Mesenteric fat pad (tissue), 1 donor: Measurements from ENCODE around the gene HHIPL1. TPM values are rescaled to one million over a fixed set of nuclear protein-coding genes. Genes with fewer than 3 reads are reported as not detected.

Experiments used
- DNase-seq: peaks from one replicate; pipeline ENCODE4 v3.0.0-alpha.2; 2020; ENCODE audit warnings: low spot score
- total RNA-seq: library from RNA; stranded (reverse); fragmentation: NEBNext Ultra II Directional; extraction: Animal tissue kit (Norgen Biotek cat#: 25700); gene quantifications from one replicate; pipeline ENCODE4 v1.2.1, GENCODE V29; 2021
- donor health status: DM: yes; HTN: yes; CAD: no.

Gene HHIPL1
- total RNA-seq, 1 donor from 2014 or later, result 3.8 TPM

- no peak for DNase-seq
Measured at GRCh38 chr14:99609245-99610170, 35.4 kb upstream of the HHIPL1 start.

- DNase-seq, result no peak
Measured at GRCh38 chr14:99611646-99612045, 33.3 kb upstream of the HHIPL1 start.

- no peak for DNase-seq
Measured at GRCh38 chr14:99612071-99612737, 32.7 kb upstream of the HHIPL1 start.

DNA sequence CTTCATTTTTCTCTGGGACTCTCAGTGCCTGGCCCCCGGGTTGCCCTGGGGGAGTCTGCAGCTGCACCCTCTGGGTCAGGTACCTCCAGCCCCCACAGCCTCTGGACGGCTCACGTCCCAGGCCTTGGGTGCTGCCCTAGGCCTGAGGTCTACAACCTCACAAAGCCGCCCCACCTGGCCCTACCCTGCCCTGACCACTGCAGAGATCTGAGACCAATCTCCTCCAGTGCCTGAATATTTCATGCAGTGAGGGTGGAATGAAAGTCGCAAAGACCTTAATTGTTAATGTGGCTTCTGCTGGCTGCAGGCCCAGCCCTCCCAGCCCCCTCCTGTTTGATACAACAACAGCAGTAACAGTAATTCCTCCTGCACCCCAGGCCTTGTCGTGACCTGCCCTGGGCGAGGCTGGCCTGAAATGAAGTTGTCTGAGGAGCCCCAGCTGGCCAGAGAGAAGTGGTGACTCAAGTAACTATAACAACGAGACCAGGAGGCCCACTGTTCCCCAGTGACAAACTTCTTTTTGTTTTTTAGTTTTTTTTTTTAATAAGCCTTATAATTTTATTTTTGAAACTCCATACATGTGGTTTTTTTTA, 32.1 kb upstream of the HHIPL1 start:
- no peak for DNase-seq

DNA sequence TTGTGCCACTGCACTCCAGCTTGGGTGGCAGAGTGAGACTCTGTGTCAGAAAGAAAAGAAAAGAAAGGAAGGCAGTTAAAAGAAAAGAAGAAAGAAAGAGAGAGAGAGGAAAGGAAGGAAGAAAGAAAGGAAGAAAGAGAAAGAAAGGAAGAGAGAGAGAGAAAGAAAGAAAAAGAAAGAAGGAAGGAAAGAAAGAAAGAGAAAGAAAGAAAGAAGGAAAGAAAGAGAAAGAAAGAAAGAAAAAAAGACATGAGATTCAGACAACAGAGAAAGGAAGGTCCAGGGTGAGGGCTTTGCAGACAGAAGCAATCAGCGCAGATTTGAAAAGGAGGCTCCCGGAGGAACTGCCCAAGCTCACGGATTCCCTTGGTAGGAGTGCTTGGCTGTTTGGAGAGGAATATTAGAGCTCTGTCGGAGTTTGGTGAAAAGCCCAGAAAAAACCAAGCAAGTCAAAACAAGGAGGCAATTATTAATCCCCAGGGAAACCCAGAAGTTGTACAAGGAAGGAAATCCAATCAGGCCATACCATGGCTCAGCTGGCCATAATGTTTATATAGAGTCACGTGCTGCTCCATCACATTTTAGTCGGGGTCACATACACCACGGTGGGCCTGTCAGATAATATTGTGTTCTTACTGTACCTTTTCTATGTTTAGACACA, 29.3 kb upstream of the HHIPL1 start:
- DNase-seq, result no peak

DNA sequence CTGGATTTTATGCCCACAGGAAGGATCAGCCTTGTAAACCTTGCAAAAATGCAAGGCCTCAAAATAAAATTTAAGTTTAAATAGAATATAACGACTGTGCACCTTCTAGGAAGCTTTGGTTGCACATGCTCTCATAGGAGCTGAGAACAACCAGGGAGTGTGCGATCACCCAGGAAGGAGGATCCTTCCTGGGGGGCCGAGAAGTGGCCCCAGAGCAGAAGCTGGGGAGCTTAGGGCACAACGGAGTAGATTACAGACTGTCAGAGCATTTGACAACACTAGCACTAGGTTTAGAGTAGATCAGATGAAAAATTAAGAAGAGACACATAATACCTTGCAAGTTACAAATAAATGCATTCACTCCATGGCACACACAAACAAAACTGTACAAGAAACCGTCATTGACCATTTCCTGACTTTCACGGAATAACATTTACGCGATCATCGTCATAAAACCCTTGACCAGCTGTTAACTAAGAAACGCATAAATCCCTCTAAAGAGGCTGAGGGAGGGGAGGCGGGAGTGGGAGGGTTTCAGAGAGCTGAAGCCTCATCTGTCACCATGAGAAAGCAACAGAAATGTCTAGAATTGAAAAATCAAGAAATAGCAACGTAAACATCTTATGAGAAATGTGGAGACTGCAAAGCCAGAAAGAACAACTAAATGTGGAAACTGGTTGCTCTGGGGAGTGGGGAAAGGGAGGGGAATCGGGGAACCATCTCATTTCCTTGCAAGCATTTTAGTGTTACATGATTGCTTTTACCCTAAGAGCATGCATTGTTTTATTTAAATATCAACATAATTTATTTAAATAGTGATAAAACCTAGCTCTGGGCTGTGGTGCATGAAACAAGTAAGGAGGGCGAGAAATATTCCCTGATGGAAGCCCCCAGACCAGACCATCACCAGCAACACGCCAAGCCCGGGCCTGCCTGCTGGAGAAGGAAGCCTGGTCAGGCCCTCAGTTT, 27.8 kb upstream of the HHIPL1 start:
- DNase-seq, result no peak

- DNase-seq, result no peak
Measured at GRCh38 chr14:99619835-99620834, 24.8 kb upstream of the HHIPL1 start.

DNA sequence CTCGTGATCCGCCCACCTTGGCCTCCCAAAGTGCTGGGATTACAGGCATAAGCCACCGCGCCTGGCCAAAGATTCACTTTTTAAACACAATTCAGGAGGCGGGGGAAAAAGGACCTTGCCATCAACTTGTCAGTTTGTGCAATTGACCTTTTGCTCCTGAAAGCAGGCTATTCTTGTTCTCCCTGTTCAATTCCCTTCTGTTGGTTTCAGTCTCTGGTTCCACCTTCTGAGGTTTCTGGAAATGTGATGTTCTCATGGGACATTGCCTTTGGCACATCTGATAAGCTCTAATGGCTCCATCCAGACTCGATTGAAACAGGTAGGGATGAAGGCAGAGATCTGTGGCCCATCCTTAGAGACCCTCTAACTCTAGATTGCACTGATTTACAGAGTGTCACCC, 23.0 kb upstream of the HHIPL1 start:
- no peak for DNase-seq

DNA sequence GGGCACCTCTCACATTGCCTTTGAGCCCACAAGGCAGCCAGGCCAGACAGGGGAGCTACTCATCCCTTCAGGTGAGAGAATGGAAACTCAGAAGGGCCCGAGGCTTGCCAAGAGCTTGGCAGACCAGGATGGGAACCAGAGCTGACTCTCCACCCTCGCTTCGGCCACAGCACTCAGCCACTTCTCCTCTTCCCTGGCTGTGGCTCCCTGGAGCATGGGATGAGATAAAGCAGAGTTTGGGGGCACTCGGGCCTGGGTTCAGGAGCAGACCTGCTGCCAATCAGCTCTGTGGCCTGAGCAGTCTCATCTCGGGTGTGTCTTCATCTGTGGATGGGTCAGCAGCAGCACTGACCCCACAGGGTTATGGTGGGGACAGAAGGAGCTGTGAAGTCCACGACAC, 20.9 kb upstream of the HHIPL1 start:
- no peak for DNase-seq

DNA sequence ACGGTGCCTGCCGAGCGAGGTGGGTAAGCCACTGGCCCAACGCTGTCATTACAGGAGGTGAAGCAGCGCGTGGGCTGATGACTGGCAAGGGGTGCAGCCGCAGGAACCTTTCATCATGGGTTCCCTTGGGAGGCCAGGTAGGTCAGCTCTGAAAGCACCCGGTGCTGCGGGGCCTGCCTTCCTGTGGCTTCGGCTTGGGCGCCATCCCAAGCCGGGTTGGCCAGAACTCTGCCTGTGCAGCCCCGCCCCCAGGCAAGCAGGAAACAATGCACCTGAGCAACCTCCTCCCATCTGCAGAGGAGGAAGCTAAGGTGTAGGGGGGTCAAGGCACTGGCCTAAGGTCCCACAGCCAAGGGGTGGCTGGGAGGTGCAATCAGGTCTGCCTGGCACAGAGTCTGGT, 20.0 kb upstream of the HHIPL1 start:
- no peak for DNase-seq

GRCh38 chr14:99625476-99625875, 19.5 kb upstream of the HHIPL1 start:
- DNase-seq, result no peak

- DNase-seq, result no peak
Measured at GRCh38 chr14:99626041-99626648, 18.8 kb upstream of the HHIPL1 start.

GRCh38 chr14:99627100-99627499, 17.8 kb upstream of the HHIPL1 start:
- DNase-seq, result no peak

GRCh38 chr14:99627510-99628381, 17.2 kb upstream of the HHIPL1 start:
- DNase-seq, result no peak

GRCh38 chr14:99628887-99629618, 15.9 kb upstream of the HHIPL1 start:
- DNase-seq, result peak; percentile 93

DNA sequence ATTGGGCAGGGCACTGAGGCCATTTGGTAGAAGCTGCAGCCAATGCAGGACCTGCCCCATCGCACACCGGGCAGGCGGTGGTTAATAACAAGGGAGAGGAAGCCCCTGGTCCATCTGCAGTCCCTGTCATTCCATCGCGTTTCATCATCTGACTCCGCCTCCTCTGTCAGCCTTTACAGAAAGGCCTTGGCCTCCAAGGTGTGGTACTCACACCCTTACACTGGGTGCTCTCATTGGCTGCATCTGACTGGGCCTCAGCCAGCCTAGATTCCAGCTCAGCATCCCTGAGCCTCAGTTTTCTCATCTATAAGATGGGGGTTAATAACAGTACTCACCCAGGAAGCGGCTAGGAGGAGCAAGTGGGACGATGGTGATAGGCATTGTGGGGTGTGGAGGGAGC, 14.7 kb upstream of the HHIPL1 start:
- no peak for DNase-seq

DNA sequence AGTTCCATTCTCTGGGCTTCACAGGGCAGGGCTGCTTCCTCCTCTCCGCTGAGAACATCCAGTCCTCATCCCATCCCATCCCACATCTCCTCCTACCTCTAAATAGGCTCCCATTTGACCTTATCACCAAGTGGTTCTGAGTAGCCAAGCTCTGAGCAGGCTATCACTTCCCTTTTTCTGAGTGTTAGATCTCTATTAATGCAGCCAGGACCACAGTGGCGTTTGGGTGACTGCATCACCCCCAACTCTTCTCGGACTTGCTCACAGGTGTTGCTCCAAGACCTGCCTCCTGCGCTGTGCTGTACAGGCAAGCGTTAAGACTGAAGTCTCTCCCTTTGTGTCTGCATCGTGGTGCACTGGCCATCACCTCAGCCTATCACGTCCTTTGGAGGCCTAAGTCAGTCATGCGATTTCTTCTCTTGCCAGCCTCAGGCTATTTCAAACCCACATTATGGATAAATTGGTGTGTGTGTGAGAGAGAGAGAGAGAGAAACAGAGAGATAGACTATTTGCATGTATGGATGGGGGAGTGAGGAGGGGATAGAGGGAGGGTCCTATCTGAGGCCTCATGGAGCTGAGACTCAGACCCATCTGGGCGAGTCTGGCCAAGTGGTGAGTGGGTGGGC, 12.4 kb upstream of the HHIPL1 start:
- no peak for DNase-seq
